Stimulated activated CD8-positive, alpha-beta memory T cell treated with anti-CD3 and anti-CD28 coated beads, Interleukin-15, amount 100 ng/mL, for 48 hours (primary cell): ENCODE data around the gene DST.

Experiments
- DNase-seq, 2 donors: peaks; one replicate each; pipeline ENCODE4 v3.0.0-alpha.2; 2020; ENCODE audit warnings: low read depth in 2 of 2

The DST gene

DNA sequence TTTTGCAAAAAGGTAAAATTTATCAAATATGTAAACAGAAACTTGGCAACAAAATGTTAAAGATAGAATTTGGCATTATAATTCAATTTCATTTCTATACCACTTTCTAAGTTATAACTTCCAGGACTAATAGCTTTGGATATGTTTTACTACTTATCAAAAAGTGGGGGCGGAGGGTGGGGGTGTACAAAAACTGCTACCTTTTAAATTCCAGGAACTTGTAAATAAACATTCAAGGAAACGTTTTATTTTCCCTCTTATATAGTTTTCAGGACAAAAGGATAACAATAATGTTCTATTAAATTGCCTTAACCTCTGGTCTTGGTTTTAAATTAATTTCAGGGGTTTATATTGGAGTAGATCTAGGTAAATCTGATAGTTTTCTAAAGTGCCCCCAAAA lies 103.8 kb downstream of the DST start:
- DNase-seq = no peak

DNA sequence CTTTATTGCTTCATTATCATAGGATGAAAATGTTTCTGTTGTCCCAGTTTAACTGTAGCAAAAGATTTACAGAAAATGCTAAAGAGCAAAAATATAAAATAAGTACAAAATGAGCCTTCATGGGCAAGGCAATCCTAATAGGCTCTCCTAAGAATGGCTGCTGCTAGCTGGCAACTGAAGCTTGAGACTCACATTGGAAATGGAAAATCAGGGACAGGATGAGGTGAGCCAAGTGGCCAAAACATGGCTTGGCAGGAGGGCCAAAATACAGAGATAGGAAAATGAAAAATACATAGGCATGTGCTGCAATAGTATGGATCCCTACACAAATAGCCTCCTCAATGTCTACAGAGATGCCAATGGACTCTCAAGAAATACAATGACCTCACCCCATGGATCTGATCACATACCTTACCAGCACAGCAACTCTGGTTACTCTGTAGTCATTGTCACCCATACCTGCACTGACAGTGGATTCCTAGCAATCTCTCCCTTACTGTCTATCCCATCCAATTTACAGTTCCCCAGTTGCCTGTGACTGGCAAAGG lies 105.4 kb downstream of the DST start:
- DNase-seq = no peak

- DNase-seq = no peak
Observed at GRCh38 chr6:56536536-56536935, 106.2 kb downstream of the DST start.

- DNase-seq = no peak
Observed at GRCh38 chr6:56535626-56536025, 107.1 kb downstream of the DST start.

GRCh38 chr6:56534680-56535419 lies 107.8 kb downstream of the DST start:
- DNase-seq = no peak

DNA sequence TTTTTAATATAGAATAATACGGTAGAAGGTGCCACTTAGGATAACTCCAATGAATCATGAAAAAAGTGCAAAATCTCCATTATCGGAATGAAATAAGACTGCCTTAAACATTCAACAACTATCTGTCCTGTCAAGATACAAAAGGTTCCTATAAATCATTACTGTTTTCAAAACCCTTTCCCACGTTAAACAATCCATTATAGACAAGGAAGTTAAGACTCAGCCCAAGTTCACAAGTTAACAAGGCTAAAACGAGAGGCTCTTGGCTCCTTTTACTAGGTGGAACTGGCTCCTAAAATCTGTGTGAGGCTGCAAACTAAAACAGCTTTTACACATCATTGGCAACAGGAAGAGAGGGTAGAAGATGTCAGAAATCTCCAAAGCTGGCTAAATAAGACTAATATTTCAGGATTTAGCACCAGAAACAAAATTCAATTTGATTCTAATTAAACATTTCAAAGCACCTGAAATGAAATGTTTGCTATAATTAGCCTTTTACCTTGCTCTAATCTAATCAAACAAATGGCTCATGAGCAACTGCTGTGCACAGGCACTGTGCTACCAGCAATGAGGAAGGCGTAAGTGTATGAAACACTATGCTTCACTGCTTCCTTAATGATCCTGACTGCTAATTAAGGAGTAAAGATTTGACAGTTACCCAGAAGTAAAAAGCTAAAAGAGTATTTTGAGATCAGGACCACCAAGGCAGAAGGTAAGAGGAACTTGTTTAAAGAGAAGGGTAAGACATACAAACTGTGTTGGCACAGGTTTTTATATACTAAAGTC lies 109.7 kb downstream of the DST start:
- DNase-seq = no peak

GRCh38 chr6:56531839-56532595 lies 110.7 kb downstream of the DST start:
- no peak for DNase-seq

DNA sequence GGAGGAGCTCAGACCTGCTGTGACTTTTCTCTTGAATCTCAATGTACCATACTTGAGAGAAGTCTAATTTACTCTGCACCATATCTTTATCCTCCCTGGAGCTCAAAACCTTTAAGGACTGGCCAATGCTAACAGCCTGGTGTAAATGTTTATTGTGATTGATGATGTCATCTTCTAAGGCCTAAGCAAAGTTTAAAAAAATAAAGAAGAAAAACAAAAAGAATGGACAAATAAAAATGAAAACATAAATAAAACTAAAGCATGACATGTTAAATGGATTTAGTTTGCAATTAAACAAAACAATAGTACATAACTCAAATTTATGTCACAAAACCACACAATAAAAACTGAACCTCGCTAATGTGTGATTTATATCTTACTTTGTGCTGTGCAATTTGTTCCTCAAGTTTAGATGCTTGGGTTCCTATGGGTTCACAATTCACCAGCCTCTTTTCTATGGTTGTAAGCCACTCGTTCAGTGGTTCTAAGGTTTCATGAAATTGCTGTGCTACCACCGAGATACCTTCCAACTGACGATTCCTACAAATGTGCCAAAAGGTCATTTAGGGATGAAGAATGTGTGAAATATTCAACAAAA lies 113.0 kb downstream of the DST start:
- DNase-seq = no peak

GRCh38 chr6:56528412-56528841 lies 114.3 kb downstream of the DST start:
- no peak for DNase-seq

- DNase-seq = no peak
Observed at GRCh38 chr6:56527934-56528333, 114.8 kb downstream of the DST start.

DNA sequence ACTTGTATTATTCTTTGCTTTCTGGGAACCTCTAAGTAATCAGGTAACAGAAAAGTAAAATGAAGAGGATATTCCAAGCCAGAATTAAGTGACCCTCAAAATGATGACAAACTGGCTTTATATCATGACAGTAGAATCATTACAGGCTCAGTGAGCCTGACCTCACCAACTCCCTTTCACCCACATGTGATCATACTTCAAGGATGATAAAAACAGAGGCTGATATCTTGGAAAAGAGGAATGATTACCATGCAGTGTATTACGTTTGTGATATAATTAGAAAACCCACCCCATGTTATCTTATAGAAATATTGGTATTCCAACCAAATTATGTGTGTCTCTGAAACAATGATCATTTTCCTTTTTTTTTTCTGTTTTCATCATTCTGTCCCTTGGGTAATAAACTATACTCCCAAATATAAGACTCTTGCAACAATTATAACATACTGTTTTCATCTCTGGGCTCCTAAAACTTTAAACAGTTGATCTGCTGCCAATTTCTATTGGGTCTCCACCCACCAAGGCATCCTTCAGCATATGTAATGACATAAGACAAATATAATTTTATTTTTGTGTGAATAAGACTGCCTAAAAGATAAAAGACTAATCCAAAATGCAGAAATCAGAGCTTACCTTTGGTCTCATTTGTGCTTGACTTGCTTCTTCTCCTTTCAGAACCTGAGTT lies 115.7 kb downstream of the DST start:
- DNase-seq = no peak

DNA sequence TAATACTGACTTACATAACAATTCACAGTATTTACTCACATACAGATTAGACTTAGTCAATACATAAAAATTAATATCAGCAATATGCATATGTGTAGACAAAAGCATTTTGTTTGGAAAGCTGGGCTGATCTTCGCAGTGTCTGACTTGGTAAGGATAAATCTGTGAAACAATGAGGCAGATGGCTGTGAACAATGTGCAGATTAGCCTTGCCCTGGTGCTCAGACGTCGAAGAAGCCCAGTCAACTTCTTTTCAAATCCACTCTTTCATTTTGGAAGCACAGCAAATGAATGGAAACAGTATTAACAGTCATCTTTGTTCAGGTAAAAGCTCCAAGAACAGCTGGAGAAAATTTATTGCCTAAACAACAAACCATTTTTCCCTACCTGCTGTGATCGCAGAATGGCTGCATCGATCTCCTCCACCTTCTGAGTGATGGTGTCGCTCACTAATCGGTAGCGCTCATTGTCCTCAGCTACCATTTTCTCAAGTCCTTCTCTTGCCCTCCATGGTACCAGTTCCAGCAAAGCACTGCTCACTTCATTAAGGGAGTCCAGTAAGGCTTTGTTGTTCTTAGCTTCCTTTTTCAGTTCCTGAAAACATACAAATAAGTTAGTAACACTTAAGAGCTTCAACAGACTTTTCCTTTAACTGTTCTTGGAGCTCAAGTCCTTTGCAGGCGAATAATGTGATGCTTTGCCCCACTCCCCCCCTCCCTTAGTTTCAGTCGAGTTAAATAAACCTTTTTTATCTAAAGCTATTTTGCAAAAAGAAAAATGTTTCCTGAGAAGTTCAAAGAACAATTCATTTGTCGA lies 116.5 kb downstream of the DST start:
- no peak for DNase-seq

GRCh38 chr6:56524891-56525703 lies 117.6 kb downstream of the DST start:
- no peak for DNase-seq

GRCh38 chr6:56522495-56523270 lies 120.0 kb downstream of the DST start:
- DNase-seq = no peak

GRCh38 chr6:56521976-56522375 lies 120.7 kb downstream of the DST start:
- no peak for DNase-seq

DNA sequence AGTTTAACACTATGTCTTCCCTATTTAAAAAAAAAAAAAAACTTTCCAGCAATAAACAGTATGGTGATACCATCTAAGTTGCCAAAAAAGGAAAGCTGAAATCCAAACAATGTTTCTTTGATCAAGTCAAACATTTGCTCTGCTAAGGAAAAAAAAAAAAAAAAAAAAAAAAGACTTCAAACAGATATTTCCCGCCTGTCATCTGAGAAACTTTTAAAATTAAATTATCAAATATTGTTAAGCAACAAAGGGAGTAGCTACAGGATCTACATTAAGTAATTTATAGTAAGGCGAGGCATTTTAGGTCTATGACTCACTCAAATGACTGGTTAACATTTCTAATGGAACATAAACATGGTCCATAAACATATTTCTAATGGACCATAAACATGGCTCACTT lies 121.2 kb downstream of the DST start:
- DNase-seq = no peak

DNA sequence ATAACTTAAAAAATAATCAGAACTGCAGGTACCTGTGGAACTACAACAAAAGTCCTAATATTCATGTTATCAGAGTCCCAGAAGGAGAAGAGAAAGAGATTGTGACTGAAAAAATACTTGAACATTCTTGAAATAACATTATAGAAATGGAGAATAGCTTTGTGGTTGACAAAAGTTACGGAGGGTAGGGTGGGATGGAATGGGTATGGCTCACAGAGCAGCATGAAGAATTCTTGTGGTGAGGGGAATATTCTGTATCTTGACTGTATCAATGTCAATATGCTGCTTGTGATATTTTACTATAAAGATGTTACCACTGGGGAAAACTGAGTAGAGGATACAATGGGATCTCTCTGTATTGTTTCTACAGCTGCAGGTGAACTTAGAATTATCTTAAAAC lies 122.5 kb downstream of the DST start:
- DNase-seq = no peak

- DNase-seq = no peak
Observed at GRCh38 chr6:56518995-56519767, 123.5 kb downstream of the DST start.
